C4-2B (cell line): ENCODE results near the gene SEMA4D.

Experiments used
- H3K27ac ChIP-seq: fragments of 450-650 bp; 2 replicates; pipeline ENCODE4 v1.5.1; 2017
- ZFX ChIP-seq: fragments of 450-650 bp; IDR thresholded peaks from 2 replicates; pipeline ENCODE4 v1.6.1; 2017
- TF ChIP-seq, protein P1 (sequence below): fragments of 450-650 bp; conservative IDR thresholded peaks from 2 replicates; pipeline ENCODE4 v1.5.1; 2017; ENCODE audit warnings: mild to moderate bottlenecking

The SEMA4D gene

GRCh38 chr9:89486681-89487080 lies 11.2 kb downstream of the SEMA4D start:
- TF ChIP-seq ZFX, result no peak
- TF ChIP-seq, protein P1, sequence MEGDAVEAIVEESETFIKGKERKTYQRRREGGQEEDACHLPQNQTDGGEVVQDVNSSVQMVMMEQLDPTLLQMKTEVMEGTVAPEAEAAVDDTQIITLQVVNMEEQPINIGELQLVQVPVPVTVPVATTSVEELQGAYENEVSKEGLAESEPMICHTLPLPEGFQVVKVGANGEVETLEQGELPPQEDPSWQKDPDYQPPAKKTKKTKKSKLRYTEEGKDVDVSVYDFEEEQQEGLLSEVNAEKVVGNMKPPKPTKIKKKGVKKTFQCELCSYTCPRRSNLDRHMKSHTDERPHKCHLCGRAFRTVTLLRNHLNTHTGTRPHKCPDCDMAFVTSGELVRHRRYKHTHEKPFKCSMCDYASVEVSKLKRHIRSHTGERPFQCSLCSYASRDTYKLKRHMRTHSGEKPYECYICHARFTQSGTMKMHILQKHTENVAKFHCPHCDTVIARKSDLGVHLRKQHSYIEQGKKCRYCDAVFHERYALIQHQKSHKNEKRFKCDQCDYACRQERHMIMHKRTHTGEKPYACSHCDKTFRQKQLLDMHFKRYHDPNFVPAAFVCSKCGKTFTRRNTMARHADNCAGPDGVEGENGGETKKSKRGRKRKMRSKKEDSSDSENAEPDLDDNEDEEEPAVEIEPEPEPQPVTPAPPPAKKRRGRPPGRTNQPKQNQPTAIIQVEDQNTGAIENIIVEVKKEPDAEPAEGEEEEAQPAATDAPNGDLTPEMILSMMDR, result no peak
- H3K27ac ChIP-seq, result no peak overlapping the region

- no peak overlapping the region for H3K27ac ChIP-seq
- TF ChIP-seq, protein P1, result no peak
- TF ChIP-seq ZFX, result no peak
These were observed 13.2 kb downstream of the SEMA4D start for GRCh38 chr9:89484475-89485404.

DNA sequence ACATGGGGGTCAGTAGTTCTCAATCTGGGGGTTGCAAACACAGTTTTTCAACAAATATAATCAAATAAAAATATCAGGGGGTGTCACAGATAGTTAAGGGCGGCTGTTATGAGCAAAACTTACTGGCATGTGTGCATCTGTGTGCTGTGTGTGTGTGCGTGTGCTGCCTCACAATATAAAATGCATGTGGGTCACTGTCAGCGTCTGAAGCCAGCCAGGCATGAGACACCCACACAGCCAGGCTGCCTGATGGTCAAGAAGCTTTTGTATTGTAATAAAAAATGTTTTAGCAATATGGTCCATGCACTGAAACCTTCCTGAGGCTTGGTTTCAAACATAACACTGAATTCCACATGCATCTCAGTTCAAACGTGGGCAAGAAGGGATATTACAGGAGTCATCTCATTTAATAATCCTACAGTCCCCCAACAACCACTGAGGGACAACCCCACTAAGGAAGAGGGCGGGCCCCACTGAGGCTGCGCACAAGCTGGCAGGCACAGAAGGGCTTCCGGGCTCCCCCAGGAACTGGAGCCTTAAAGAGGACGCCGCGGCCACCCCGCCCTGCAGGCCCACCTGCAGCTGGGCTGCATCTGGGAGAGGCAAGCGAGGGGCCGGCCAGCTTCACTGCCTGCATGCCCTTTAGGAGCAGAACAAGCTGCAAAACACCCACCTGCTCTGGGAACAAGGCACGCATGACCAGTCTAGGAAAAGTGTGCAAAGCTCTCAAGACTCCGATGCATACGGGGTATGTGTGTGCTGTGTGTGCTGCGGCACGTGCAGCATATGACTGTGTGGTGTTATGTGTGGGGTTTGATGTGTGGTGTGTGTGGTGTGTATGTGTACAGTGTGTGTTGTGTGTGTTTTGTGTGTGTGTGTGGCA lies 14.1 kb downstream of the SEMA4D start:
- TF ChIP-seq, protein P1, result no peak
- H3K27ac ChIP-seq, result no peak overlapping the region

DNA sequence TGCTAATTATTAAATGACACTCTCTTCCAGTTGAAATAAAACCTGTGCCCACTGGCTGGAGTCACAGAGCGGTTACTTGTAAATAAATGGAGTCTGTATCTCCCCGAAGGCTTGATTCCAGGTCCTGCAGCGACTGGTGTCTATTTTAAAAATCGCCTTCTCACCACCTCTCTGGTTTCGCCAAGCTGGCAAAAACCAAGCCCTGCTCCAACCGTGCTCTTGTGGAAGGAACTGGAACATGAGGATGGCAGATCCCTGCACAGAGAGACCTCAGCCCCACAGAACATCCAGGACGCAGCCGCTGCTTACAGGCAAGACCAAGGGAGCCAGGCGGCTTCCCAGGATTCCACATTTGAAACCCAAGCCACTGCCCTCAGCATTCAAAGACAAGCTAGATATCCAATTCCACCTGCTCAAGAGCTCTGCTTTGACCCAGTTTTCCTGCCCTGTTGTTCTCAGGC lies 15.0 kb downstream of the SEMA4D start:
- TF ChIP-seq, protein P1, result no peak
- H3K27ac ChIP-seq, result no peak overlapping the region

GRCh38 chr9:89482056-89482851 lies 15.7 kb downstream of the SEMA4D start:
- TF ChIP-seq, protein P1, result no peak
- no peak for TF ChIP-seq ZFX
- H3K27ac ChIP-seq, result no peak overlapping the region

GRCh38 chr9:89481538-89481915 lies 16.4 kb downstream of the SEMA4D start:
- no peak for TF ChIP-seq ZFX
- TF ChIP-seq, protein P1, result no peak
- H3K27ac ChIP-seq, result no peak overlapping the region
